Measurements from ENCODE around the gene PPT2.

The PPT2 gene

DNA sequence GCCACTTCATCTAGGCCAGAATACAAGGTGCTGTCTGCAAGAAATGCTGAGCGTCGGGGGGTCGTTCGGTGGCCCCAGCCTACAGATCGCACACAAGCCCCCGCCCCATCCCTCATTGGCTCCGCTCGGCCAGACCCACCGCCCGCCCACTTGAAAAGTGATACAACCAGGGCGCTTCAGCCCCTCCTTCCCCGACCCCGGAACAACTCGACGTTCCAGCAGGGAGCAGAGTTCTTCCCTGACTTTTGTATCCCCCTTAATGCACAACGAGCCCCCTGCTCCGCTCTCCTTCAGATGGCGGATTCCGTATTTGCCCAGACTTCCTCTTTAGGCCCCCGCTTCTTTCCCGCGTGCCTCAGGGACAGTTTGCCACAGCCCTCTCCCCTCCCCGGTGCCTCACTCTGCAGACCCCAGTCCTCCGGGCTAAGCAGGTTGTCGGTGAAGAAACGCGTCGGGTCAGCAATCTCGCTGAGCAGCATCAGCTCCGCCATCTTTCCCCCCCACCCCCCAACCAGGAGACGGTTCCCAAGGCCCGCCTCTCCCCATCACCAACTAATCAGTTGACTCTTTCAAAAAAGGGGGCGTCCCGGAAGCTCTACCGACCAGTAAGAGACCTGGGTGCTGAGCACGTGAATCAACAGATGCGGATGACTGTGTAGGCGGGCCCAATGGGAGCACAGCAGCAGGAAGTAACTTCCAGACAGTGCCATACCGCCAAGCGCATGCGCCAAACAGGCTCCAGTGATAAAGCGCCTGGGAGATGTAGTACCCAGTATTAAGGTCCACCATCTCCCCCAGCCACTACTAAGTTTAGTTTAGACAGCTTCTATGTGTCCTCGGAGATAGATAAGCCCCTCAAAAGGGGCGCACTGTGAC, 26.0 kb upstream of the PPT2 start, which contains the start of gene ATF6B:
Gene ATF6B, minus strand, starts transcription at position 530 of the 876 bp plus-strand sequence. Its CDS starts 39 bp downstream, at position 491.
- ChIA-PET CTCF (interaction anchor here (1.0 to 7.5 kb wide), 7 partner anchors 10 to 67 kb away, joined by 3 to 111 read pairs (median 4); partner anchors contain the start of gene PRRT1), POLR2A (interaction anchor here (0.6 to 3.1 kb wide), 7 partner anchors 13 to 1161 kb away, joined by 3 to 12 read pairs (median 4); partner anchors contain the start of genes DXO, PFDN6, PRRT1 and WDR46)
- TF ChIP-seq, protein P1, sequence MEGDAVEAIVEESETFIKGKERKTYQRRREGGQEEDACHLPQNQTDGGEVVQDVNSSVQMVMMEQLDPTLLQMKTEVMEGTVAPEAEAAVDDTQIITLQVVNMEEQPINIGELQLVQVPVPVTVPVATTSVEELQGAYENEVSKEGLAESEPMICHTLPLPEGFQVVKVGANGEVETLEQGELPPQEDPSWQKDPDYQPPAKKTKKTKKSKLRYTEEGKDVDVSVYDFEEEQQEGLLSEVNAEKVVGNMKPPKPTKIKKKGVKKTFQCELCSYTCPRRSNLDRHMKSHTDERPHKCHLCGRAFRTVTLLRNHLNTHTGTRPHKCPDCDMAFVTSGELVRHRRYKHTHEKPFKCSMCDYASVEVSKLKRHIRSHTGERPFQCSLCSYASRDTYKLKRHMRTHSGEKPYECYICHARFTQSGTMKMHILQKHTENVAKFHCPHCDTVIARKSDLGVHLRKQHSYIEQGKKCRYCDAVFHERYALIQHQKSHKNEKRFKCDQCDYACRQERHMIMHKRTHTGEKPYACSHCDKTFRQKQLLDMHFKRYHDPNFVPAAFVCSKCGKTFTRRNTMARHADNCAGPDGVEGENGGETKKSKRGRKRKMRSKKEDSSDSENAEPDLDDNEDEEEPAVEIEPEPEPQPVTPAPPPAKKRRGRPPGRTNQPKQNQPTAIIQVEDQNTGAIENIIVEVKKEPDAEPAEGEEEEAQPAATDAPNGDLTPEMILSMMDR (IDR thresholded peaks at IDR 0.05; ENCODE audit: insufficient read depth, low read length, missing control alignments), result no peak
- DNase-seq (ENCODE audit: low read depth, low spot score), result peak; percentile 99
- H3K4me3 ChIP-seq (ENCODE audit: low read depth, low read length), result peak within 1 kb of the TSS; percentile 97

DNA sequence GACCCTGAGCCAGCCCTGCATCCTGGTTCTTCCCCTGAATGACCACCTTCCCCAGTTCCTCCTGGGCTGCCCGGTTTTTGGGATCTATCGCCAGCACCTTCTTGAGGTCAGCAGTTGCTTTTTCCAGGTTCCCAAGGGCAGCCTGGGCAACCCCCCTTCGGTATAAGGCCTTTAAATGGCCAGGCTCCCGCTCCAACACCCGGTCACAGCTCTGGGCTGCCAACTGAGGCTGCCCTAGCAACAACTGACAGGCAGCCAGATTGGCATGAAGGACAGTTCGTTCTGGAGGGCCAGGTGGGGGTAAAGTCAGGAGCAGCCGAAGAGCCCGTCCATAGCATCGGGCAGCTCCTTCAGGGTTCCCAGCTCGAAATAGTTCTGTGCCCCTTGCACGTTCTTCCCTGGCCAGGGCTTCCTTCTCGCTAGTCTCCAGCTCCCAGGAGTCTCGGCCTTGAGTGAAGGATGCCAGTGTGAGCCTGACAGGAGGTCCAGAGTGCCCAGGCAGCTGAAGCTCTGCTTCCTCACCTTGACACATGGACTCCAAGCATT, 25.1 kb upstream of the PPT2 start:
- H3K4me3 ChIP-seq (ENCODE audit: low read depth, low read length), result peak overlapping the region; percentile 71
- DNase-seq (ENCODE audit: low read depth, low spot score), result no peak
- TF ChIP-seq, protein P1 (IDR thresholded peaks at IDR 0.05; ENCODE audit: insufficient read depth, low read length, missing control alignments), result no peak
- ChIA-PET CTCF (interaction anchor here (1.0 to 7.5 kb wide), 8 partner anchors 11 to 116 kb away, joined by 3 to 111 read pairs (median 6); partner anchors contain the start of gene PRRT1), POLR2A (interaction anchor here (0.6 to 3.1 kb wide), 4 partner anchors 14 to 314 kb away, joined by 3 to 12 read pairs (median 4); partner anchors contain the start of genes DXO, HSPA1A and HSPA1L)

DNA sequence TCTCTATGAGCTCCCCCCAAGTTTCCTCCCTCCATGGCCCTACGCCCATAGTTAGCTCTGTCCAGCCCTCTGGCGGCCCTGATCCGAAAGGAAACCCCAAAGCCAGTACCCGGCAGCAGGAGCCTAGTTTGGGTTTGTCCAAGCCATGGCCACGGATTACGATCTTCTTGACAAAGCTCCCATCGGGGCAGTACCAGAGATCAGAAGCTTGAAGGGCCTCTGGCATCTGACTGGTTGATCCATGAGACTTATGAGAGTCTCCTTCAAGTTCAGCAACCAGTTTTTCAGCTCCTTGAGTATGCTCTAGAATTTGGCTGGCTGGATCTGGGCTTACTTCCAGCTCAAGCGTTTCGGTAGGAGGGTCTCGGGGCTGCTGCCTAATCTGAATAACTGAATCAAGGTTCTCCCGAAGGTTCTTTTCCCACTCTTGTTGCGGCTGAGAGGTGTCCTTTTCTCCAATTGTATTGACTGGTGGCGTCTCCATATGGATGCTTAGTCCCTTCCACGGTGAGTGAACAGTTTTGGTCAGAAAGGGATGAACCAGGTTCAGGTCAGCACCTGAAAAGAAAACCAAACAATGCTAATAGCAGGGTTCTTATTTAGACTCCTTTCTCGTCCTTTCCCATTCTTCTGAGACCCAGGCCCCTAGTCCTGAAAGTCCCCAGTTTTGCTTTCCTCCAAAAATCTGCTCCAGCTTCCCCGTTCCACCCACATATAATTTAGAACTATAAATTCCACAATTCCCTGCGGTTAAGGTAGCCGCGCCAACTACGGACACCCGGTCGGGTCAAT, 24.4 kb upstream of the PPT2 start:
- ChIA-PET CTCF (interaction anchor here (1.0 to 7.5 kb wide), 10 partner anchors 8 to 115 kb away, joined by 3 to 111 read pairs (median 4); partner anchors contain the start of gene PRRT1), POLR2A (interaction anchor here (1.0 to 3.1 kb wide), 6 partner anchors 15 to 843 kb away, joined by 3 to 12 read pairs (median 5); partner anchors contain the start of genes AGPAT1, HSPA1A, HSPA1L and PRRT1)
- DNase-seq (ENCODE audit: low read depth, low spot score), result no peak
- TF ChIP-seq, protein P1 (IDR thresholded peaks at IDR 0.05; ENCODE audit: insufficient read depth, low read length, missing control alignments), result no peak
- peak overlapping the region; percentile 71 for H3K4me3 ChIP-seq (ENCODE audit: low read depth, low read length)

DNA sequence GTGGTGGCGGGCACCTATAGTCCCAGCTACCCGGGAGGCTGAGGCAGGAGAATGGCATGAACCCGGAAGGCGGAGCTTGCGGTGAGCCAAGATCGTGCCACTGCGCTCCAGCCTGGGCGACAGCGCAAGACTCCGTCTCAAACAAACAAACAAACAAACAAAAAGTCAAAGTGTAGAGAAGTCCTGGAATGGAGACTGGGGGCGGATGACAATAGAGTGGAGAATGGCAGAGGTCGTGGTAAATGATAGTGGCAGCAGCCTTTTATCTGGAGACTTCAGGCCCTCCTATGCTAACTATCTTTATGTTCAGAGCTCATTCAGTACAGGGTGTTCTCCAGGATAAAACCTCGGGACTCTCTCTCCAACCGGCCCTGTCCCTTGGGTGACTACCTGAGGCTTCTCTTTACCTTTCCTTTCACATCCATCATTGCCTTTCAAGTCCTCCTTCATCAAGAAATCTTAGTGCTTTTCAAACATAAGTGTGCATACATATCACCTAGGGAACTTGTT, 22.4 kb upstream of the PPT2 start:
- H3K4me3 ChIP-seq (ENCODE audit: low read depth, low read length), result no peak overlapping the region
- CTCF ChIA-PET, result interaction anchor here (1.1 to 7.5 kb wide), 2 partner anchors 14 to 83 kb away, joined by 3 to 111 read pairs; no protein-coding TSS in a partner anchor
- no peak for DNase-seq (ENCODE audit: low read depth, low spot score)
- POLR2A ChIA-PET, result no interaction called here
- TF ChIP-seq, protein P1 (IDR thresholded peaks at IDR 0.05; ENCODE audit: insufficient read depth, low read length, missing control alignments), result no peak

DNA sequence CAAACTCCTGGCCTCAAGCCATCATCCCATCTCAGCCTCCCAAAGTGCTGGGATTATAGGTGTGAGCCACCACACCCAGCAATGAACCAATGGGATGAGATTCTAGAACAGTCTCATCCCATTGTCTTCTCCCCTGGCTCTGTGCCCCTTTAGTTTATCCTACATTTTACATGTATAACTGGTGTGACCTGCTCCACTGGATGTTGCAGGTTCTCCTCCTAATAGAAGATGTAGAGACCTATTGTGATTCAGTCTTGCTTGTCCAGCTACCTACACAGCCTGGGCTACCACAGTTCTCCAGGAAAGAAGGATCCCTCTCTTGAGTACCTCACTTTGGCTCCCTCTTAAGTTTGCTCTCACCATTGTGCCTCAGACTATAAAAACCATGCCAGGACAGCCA, 21.8 kb upstream of the PPT2 start:
- no peak overlapping the region for H3K4me3 ChIP-seq (ENCODE audit: low read depth, low read length)
- POLR2A ChIA-PET, result no interaction called here
- no peak for DNase-seq (ENCODE audit: low read depth, low spot score)
- TF ChIP-seq, protein P1 (IDR thresholded peaks at IDR 0.05; ENCODE audit: insufficient read depth, low read length, missing control alignments), result no peak
- CTCF ChIA-PET, result interaction anchor here (7.5 kb wide), 1 partner anchor 15 kb away, joined by 111 read pairs; no protein-coding TSS in a partner anchor

Data from AG04449 (cell line).